GM12872 (cell line): ENCODE data around the gene MISFA.

Experiments
- TF ChIP-seq, protein P1 (sequence below): IDR thresholded peaks from 3 replicates; pipeline ENCODE4 v1.5.1; 2011; ENCODE audit warnings: low read depth, mild to moderate bottlenecking, low read length, moderate library complexity; ENCODE audit not compliant: insufficient read depth

The MISFA gene

DNA sequence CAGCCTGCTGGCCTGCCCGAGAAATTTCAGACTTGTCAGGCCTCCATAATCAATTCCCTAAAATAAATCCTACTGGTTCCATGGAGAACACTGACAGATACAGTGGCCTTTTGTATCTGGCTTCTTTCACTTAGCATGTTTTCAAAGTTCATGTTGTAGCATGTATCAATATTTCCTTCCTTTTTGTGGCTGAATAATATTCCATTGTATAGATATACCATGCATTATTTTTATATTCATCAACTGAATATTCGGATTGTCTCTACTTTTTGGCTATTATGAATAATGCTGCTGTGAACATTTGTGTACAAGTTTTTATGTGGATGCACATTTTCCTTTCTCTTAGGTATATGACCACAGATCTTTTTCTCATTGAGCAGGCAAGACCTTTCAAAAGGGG is 24.1 kb downstream of the MISFA start:
- TF ChIP-seq, protein P1, sequence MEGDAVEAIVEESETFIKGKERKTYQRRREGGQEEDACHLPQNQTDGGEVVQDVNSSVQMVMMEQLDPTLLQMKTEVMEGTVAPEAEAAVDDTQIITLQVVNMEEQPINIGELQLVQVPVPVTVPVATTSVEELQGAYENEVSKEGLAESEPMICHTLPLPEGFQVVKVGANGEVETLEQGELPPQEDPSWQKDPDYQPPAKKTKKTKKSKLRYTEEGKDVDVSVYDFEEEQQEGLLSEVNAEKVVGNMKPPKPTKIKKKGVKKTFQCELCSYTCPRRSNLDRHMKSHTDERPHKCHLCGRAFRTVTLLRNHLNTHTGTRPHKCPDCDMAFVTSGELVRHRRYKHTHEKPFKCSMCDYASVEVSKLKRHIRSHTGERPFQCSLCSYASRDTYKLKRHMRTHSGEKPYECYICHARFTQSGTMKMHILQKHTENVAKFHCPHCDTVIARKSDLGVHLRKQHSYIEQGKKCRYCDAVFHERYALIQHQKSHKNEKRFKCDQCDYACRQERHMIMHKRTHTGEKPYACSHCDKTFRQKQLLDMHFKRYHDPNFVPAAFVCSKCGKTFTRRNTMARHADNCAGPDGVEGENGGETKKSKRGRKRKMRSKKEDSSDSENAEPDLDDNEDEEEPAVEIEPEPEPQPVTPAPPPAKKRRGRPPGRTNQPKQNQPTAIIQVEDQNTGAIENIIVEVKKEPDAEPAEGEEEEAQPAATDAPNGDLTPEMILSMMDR: no peak

DNA sequence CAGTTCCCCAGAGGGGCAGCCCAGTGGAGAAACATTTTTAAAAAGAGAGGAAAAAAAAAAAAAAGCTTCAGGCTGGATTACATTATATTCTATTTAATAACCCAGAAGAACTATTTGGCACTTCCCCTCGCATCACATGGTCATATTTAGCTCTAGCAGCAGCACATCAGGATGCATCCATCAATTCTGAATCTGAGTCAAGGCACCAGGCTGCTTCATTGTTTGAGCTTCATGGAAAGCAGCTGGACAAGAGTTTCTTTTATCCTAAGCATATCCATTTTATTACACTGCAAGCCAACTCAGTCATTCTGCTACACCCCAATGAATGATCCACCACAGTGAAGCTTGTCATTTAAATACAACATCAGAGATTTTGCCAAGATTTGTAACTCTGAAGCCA is 24.6 kb downstream of the MISFA start:
- TF ChIP-seq, protein P1: no peak

DNA sequence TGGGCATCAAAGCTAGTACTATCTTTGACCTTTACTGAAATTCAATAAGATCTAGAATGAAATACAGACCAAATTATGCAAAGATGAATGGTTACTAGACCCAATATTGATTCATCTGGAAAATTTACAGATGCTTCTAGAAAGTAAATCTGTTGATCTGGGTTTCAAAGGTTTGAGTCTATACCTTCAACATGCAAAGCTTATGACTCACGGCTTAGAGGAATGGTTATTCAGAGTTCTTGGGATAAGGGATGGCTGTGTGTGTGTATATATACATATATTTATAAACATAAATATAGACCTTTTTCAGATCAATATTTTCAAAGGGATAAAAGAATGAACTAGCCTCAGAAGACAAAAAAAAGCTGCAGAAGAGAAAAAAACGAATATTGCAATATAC is 33.3 kb downstream of the MISFA start:
- TF ChIP-seq, protein P1: no peak

DNA sequence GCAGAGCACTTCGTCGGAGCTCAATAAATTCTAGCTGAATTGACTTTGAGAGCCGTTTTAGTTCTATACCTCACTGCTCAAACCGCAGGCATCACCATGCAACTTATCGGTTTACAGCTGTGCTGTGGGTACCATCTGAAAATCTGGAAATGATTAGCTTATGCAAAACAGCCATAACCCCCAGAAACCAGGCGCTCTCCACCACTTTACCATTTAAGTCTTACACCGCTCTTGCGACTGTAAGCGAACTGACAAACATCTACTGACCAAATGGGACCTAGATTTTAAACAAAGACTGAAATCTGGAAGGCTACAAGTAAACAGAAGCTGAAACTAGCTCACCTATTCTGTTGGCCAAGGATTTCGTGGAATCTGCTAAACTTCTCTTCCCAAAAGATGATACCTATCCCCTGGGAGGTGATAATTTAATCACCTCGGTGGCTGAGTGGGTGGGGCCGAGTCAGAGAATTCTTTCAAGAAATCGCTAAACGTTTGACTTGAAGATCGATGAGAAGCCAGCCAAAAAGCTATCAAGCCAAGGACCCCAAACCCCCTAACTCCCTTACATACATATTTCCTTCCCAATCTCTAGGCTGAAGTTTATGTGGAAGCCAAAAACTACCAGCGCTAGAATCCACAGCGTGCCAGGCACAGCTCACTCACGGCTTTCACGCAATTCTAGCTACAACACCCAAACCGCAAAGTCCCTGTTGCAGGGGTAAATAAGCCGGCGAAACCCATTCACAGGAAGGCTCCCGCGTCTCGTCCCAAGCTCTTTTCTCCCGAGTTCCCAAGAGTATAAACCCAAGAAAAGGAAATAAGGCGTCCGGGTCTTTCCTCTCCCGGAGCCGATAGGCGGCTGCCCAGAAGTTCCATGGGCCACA is 33.9 kb downstream of the MISFA start:
- TF ChIP-seq, protein P1: no peak

DNA sequence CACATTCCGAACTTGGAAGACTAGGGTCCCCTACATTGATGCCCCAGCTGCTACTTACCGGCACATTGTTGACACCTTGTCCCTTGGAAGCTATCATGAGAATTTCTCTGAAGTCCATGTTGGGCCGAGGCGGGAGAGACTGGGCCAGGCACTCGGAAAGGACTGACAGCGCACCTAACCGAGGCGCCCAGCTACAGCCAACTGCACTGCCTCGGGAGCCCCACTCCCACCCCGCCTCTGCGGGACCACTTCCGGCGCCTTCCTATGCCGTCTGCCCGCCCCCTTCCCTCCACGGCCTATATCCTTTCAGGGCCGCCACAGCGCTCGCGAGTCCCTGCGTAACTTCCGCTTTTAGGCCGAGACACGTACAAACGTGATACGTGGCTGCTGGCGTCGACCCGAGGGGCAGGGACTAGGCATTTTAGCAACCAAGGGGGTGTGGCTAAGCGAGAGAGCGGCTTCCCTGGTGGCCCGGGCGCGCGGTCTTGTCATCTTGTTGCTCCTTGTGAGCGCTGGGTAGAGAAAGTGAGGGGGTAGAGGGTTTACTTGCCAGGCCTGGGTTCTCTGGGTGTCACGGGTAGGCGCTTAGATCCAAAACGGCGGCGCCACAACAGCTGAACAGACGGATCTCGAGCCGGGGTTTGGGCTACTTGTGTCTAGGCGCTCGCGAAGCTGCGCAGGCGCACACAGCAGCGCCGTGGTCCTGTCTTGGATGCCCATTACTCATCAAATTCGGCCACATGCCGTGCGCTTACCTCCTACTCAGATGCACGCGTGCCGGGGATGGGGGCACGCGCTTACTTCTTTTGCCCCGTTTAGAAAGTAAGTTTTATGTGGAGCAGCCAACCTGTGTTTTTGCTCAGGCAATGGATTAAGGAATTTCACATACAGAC is 34.8 kb downstream of the MISFA start, which contains the start of gene SPTY2D1:
SPTY2D1 (minus strand) TSS at position 203 of the 893 bp plus-strand sequence; CDS start at position 118, 85 bp downstream.
- TF ChIP-seq, protein P1: no peak

DNA sequence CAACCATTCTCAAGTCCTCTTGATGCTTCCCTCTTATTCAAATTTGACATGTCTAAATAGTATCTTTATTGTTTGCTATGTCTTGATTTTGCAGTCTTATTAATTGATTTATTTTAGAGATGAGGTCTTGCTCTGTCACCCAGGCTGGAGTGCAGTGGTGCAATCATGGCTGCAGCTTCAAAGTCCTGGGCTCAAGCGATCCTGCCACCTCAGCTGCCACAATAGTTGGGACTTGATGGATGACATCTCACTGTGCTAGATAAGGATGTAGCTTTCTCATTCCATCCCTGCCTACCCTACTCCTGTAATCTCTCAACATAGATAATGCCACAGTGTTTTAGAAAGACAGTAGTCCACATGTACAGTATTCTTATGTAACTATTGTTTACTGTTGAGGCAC is 42.1 kb downstream of the MISFA start:
- TF ChIP-seq, protein P1: no peak

DNA sequence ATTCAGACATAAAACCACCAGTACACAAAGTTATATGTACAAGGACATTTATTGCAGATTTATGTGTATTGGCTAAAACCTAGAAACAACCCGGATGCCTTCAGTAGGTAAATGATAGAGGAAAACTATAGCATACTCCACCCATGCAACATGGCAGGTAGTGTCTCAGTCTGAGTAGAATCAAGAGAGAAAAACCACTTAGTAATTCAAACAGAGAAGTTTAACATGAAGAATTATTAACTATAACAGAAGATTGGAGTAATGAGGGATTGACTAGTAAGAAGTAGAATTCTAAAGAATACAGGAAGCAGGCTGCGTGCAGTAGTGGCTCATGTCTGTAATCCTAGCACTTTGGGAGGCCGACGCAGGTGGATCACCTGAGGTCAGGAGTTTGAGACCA is 50.8 kb downstream of the MISFA start:
- TF ChIP-seq, protein P1: no peak
